Naive B cell (primary cell): ENCODE results near the gene PDLIM5. TPM values are rescaled to one million over a fixed set of nuclear protein-coding genes. Genes with fewer than 3 reads are reported as not detected.
A peak's percentile ranks its signal among the peaks of the same experiment; 100 is the strongest.

ENCODE experiments used
- ATAC-seq, 2 donors: fragments of 150-1000 bp; cut with Tn5 transposase; 2 replicates each; pipeline ENCODE4 v1.10.0; 2021; ENCODE audit warnings: low read depth in 2 of 2, mild to moderate bottlenecking in 2 of 2, moderate library complexity in 2 of 2
- DNase-seq: peaks from one replicate; pipeline ENCODE4 v3.0.0; 2022
- H3K27ac Mint-ChIP-seq, 6 donors: one replicate each; pipeline ENCODE4 v1.8.0; 2020 to 2022; ENCODE audit warnings: mild to moderate bottlenecking in 6 of 6, mixed read lengths in 6 of 6, moderate library complexity in 5 of 6, inconsistent platforms in 2 of 6
- H3K27me3 Mint-ChIP-seq, 3 donors: one replicate each; pipeline ENCODE4 v1.8.0; 2021 to 2022; ENCODE audit warnings: mixed read lengths in 3 of 3, mild to moderate bottlenecking in 1 of 3
- H3K36me3 Mint-ChIP-seq, 2 donors: one replicate each; pipeline ENCODE4 v1.8.0; 2020 to 2022; ENCODE audit warnings: mixed read lengths in 2 of 2, inconsistent platforms in 1 of 2, mild to moderate bottlenecking in 1 of 2
- H3K4me1 Mint-ChIP-seq, 3 donors: one replicate each; pipeline ENCODE4 v1.8.0; 2020 to 2022; ENCODE audit warnings: mixed read lengths in 3 of 3, inconsistent platforms in 1 of 3, mild to moderate bottlenecking in 1 of 3, moderate library complexity in 1 of 3
- H3K4me3 Mint-ChIP-seq, 8 donors: one replicate each; pipeline ENCODE4 v1.8.0; 2020 to 2022; ENCODE audit warnings: mild to moderate bottlenecking in 8 of 8, mixed read lengths in 8 of 8, moderate library complexity in 8 of 8, inconsistent platforms in 2 of 8
- H3K9me3 Mint-ChIP-seq, 7 donors: one replicate each; pipeline ENCODE4 v1.8.0; 2020 to 2022; ENCODE audit warnings: mixed read lengths in 7 of 7, mild to moderate bottlenecking in 5 of 7, inconsistent platforms in 2 of 7, moderate library complexity in 1 of 7
- polyA plus RNA-seq, 6 donors: library from polyadenylated mRNA; unstranded; fragments of 300-500 nt; fragmentation: Illumina TruSeq; gene quantifications; one replicate each; pipeline ENCODE4 v1.2.3, GENCODE V29; 2021; ENCODE audit warnings: low read depth in 6 of 6

PDLIM5 gene
- polyA plus RNA-seq, 6 donors from 2014 or later = 33.4 to 47.3 (median 41.1) TPM

DNA sequence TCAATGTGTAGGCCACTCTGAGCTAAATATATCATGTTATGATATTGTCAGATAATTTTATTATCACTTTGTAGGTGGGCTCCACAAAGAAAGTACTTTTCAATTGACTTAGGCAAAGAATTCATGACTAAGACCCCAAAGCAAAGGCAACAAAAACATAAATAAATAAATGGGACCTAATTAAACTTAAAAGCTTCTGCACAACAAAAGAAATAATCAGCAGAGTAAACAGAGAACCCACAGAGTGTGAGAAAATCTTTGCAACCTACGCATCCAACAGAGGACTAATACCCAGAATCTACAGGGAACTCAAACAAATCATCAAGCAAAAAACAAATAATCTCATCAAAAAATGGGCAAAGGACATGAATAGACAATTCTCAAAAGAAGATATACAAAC, 15.2 kb upstream of the PDLIM5 start:
- H3K9me3 Mint-ChIP-seq = peaks cover 0 to 16% (median 3%) of the 10 kb centered on the region in 7 donors
- DNase-seq = no peak
- no peak overlapping the region for H3K4me3 Mint-ChIP-seq
- no peak overlapping the region for H3K27ac Mint-ChIP-seq
- no peaks in the 10 kb centered on the region for H3K36me3 Mint-ChIP-seq
- H3K27me3 Mint-ChIP-seq = peaks cover 0 to 9% (median 7%) of the 10 kb centered on the region in 3 donors
- no peaks in the 10 kb centered on the region for H3K4me1 Mint-ChIP-seq
- no peak for ATAC-seq

DNA sequence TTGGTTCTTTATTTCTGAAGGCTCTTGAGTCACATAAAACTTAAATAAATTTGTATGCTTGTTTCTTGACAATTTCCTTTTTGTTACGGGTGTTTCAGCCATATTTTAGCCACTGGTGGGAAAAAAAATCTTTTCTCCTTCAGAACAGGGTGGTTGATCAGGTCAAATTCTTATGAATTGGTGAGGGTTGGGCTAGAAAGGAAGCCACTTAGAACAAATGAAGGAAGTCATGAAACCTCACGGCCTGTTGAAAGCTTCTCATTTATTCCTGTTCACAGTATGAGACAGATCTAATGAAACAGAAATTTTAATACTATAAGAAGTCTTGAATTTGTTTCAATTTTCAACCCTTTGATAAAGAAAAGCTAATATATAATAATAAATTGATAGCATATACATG, 12.1 kb upstream of the PDLIM5 start:
- H3K27ac Mint-ChIP-seq = no peak overlapping the region
- H3K9me3 Mint-ChIP-seq = peaks cover 0 to 6% (median under 1%) of the 10 kb centered on the region in 7 donors
- H3K36me3 Mint-ChIP-seq = no peaks in the 10 kb centered on the region
- ATAC-seq (no peak), DNase-seq (no peak)
- H3K4me3 Mint-ChIP-seq = no peak overlapping the region
- no peaks in the 10 kb centered on the region for H3K4me1 Mint-ChIP-seq
- H3K27me3 Mint-ChIP-seq = peaks cover 0 to 9% (median 4%) of the 10 kb centered on the region in 3 donors

DNA sequence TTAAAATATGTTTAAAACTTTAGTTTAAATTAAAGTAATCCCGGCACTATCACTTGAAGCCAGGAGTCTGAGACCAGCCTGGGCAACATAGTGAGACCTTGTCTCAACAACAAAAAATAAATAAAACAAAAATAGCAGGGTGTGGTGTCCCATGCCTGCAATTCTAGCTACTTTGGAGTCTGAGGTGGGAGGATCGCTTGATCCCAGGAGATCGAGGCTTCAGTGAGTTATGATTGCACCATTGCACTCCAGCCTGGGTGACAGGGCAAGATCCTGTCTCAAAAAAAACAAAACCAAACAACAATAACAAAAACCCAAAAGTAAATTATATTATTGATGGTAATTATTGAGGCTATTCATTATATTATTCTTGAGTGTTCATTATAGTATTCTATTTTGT, 9.9 kb upstream of the PDLIM5 start:
- H3K4me1 Mint-ChIP-seq = no peaks in the 10 kb centered on the region
- no peaks in the 10 kb centered on the region for H3K36me3 Mint-ChIP-seq
- DNase-seq = no peak
- H3K27ac Mint-ChIP-seq = no peak overlapping the region
- H3K4me3 Mint-ChIP-seq = peak overlapping the region in 1 of 8 donors; percentile 15
- ATAC-seq = no peak
- H3K27me3 Mint-ChIP-seq = peaks cover 0 to 8% (median 5%) of the 10 kb centered on the region in 3 donors
- H3K9me3 Mint-ChIP-seq = no peaks in the 10 kb centered on the region

DNA sequence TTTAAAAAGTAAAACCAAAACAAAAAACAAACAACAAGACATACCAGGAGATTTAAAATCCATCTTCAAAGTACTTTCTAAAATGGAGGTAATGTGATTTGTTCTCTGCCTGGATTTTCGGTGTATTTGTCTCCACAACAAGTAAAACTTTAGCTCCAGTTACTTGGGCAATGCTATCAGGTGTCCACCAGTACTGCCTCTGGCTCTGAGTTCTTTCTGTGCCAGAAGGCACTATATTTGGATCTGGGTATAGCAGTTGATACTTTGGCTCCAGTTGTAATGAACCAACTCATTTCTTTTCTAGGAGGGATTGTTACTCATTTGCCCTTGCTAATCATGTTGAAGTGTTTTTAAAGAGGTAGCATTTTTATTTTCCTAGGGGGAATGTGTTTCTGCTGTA, 9.5 kb upstream of the PDLIM5 start:
- H3K36me3 Mint-ChIP-seq = no peaks in the 10 kb centered on the region
- no peaks in the 10 kb centered on the region for H3K4me1 Mint-ChIP-seq
- H3K27ac Mint-ChIP-seq = no peak overlapping the region
- H3K4me3 Mint-ChIP-seq = no peak overlapping the region
- ATAC-seq (no peak), DNase-seq (no peak)
- H3K9me3 Mint-ChIP-seq = no peaks in the 10 kb centered on the region
- H3K27me3 Mint-ChIP-seq = peaks cover 4 to 12% (median 9%) of the 10 kb centered on the region in 3 donors

DNA sequence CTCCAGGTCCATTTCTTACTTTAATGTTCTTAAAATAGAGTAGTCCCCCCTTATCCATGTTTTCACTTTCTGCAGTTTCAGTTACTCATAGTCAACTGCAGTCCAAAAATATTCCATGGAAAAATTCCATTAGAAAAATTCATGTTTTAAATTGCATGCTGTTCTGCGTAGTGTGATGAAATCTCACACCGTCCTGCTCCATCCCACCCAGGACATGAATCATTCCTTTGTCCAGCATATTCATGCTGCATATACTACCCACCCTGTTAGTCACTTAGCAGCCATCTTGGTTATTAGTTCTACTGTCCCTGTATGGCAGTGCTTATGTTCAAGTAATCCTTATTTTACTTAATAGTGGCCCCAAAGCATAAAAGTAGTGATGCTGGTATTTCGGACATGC, 5.4 kb upstream of the PDLIM5 start:
- Mint-ChIP-seq H3K27ac (no peak overlapping the region), H3K36me3 (no peaks in the 10 kb centered on the region), H3K27me3 (peaks cover 19 to 34% (median 31%) of the 10 kb centered on the region in 3 donors), H3K4me1 (peaks cover 4 to 6% (median 5%) of the 10 kb centered on the region in 3 donors), H3K9me3 (no peaks in the 10 kb centered on the region), H3K4me3 (no peak overlapping the region)
- no peak for DNase-seq
- no peak for ATAC-seq

DNA sequence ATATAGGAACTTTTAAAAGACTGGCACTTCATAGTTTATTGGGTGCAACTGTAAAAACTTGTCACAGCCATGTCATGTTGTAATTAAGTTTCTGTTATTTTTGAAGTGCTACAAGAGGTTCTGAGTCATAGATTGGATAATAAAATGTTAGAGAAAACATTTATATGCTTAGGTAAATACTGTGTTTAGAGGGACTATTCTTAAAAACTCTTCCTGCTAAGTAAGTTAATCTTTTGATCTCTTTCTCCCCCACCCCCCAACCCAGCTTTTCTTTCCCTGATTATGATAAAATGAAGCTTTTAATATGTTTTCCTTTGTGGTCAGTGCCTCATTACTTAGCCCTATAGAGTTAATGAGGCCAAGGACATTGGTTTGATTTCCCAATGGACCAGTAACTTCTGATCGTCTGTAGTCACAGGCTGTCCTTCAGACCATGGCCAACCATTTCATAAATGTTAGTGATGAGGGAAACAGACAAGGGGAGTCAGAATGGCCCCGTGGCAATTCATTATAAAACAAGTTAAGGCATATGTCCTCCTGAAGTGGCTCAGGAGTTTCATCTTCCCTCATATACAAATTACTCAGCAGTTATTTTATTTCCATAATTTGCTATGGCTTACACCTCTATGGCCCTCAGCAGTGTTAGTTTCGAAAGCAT, 3.9 kb upstream of the PDLIM5 start:
- Mint-ChIP-seq H3K27ac (no peak overlapping the region), H3K4me3 (no peak overlapping the region), H3K27me3 (peaks cover 19 to 34% (median 31%) of the 10 kb centered on the region in 3 donors), H3K4me1 (peaks cover 10 to 16% (median 11%) of the 10 kb centered on the region in 3 donors), H3K36me3 (no peaks in the 10 kb centered on the region), H3K9me3 (no peaks in the 10 kb centered on the region)
- ATAC-seq = no peak
- DNase-seq = no peak

DNA sequence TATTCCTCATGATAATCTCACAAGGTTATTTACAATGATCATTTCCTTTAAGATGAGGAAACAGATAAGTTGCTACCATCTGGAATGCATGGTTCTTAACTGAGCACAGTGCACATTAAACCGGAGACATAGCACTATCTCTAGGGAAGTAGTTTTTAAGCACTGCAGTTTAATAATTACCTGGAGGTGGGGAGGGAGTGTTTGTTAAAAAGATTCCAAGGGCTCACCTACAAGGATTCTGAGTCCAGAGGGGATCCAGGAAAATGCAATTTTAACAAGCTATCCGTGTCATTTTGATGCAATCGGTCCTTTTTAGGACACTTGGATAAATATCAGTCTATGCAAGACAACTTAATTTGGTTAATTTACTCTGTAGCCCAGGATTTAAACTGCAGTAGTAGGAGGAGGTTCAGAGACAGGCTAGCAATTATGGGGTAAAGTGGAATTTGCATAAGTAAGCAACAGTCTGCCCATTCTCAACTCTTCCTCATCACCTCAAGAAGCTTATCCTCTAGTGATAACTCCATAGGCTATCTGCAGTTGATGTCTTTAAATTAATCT, 2.8 kb upstream of the PDLIM5 start:
- peaks cover 19 to 34% (median 31%) of the 10 kb centered on the region in 3 donors for H3K27me3 Mint-ChIP-seq
- H3K36me3 Mint-ChIP-seq = no peaks in the 10 kb centered on the region
- peak overlapping the region in 1 of 8 donors; percentile 36 for H3K4me3 Mint-ChIP-seq
- DNase-seq (no peak), ATAC-seq (no peak)
- H3K4me1 Mint-ChIP-seq = peaks cover 19 to 24% (median 20%) of the 10 kb centered on the region in 3 donors
- no peak overlapping the region for H3K27ac Mint-ChIP-seq
- H3K9me3 Mint-ChIP-seq = no peaks in the 10 kb centered on the region

DNA sequence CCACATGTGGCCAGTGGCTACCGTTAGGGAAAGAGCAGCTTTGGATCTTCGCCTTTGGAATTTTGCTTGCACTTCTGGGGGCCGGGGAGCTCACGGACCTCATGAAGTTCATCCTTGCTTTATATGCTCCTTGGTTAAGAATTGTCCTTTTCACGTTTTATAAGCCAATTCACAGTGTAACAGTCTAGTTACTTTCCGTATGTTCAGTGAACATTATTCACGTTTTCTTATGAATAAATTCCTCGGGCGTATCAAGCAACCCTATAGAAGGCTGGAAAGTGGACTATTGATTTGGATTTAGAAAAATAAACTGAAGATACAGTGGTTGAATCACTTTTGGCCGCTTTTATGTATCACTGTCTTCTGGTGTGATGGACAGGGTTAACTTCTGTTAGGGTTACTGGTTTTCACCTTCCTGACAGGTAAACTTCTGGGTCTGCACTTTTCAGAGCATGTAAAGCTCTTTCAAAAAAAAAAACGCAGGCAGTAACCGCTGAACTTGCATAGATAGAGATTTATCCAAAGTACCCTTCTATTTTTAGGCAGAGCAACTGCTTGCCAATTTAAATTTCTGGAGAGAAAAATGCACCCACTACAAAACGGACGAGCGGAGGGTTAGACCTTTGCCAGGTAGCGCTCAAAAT, 569 bp upstream of the PDLIM5 start:
- H3K36me3 Mint-ChIP-seq = no peaks in the 10 kb centered on the region
- ATAC-seq (no peak), DNase-seq (peak; percentile 1)
- H3K27me3 Mint-ChIP-seq = peaks cover 19 to 33% (median 26%) of the 10 kb centered on the region in 3 donors
- H3K4me3 Mint-ChIP-seq = peak overlapping the region; percentile 89 to 96 (median 92)
- H3K9me3 Mint-ChIP-seq = no peaks in the 10 kb centered on the region
- H3K4me1 Mint-ChIP-seq = peaks cover 20 to 24% (median 23%) of the 10 kb centered on the region in 3 donors
- H3K27ac Mint-ChIP-seq = peak overlapping the region in 5 of 6 donors; percentile 39 to 94 (median 74)

DNA sequence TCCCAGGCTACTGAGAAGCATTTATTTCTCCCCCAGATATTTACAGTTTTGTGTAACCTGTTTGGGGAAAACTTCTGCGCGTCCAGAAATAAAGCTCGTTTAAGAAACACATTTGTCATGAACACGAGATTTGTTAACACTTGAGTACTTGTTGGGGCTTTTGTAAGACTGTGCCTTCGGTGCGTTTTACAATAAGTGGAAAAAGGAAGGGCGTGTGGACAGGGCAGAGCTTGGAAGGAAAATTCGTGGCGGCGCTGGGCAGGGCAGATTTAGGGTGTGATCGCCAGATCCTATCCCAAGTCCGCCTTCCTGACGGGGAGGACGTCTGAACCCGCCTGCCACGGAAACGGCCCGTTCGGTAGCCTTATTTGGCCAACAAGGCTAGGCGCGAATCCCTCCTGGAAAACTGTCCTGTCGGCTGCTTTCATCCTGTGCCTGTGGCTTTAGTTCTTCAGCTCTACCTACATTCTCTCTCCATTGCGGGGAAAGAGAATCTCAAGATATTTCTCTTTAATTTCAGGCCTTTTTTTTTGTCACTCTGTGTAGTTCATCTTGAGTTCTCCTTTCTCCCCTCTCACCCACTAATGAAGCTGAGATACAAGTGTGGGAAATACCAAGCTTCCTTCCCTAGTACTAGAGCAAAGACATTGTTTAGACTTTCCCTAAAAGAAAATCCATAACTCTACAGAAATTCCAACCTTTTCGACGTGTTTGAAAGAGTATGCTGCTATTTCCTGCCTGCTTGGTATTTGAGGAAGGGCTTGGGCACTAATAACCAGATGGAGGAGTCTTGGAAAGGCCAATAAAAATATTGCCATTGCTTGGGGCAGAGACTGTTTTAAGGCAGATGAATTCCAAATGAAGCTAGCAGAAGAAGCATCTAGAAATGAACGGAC, 982 bp downstream of the PDLIM5 start:
- DNase-seq (peak; percentile 1), ATAC-seq (no peak)
- peaks cover 22 to 26% (median 24%) of the 10 kb centered on the region in 3 donors for H3K4me1 Mint-ChIP-seq
- peak overlapping the region; percentile 57 to 93 (median 80) for H3K27ac Mint-ChIP-seq
- peak overlapping the region; percentile 89 to 96 (median 92) for H3K4me3 Mint-ChIP-seq
- peaks cover 0 to 2% of the 10 kb centered on the region in 2 donors for H3K36me3 Mint-ChIP-seq
- H3K27me3 Mint-ChIP-seq = peaks cover 12 to 19% (median 17%) of the 10 kb centered on the region in 3 donors
- H3K9me3 Mint-ChIP-seq = no peaks in the 10 kb centered on the region

DNA sequence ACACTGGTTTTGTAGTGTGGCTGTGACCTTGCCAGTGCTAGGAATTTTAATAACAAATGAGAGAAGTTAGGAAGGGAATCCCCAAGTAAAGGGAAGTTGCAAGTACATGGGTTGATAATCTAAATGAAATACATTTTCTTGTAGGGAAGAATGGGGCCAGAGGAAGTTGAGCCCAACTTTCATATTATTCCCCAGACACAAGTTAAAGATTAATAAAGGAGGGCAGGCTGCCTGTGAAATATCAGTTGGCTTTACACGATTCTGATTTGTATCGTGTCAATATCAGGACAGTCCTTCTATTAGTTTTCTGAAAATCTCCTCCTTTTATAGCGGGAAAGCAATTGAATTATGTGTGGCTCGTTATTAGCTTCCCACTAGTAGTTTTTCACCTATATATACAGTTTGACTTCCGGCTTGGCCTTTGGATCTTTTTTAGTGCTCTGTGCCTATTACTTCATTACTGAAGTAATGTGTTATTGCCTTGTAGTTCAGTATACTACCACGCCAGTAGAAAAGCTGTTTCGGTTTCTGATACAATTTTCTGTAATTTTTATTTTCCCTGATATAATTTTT, 1.7 kb downstream of the PDLIM5 start:
- H3K4me3 Mint-ChIP-seq = peak overlapping the region; percentile 2 to 96 (median 92)
- no peaks in the 10 kb centered on the region for H3K9me3 Mint-ChIP-seq
- peaks cover 0 to 4% of the 10 kb centered on the region in 2 donors for H3K36me3 Mint-ChIP-seq
- H3K4me1 Mint-ChIP-seq = peaks cover 24 to 28% (median 24%) of the 10 kb centered on the region in 3 donors
- ATAC-seq (no peak), DNase-seq (no peak)
- peaks cover 5 to 12% (median 10%) of the 10 kb centered on the region in 3 donors for H3K27me3 Mint-ChIP-seq
- H3K27ac Mint-ChIP-seq = no peak overlapping the region

DNA sequence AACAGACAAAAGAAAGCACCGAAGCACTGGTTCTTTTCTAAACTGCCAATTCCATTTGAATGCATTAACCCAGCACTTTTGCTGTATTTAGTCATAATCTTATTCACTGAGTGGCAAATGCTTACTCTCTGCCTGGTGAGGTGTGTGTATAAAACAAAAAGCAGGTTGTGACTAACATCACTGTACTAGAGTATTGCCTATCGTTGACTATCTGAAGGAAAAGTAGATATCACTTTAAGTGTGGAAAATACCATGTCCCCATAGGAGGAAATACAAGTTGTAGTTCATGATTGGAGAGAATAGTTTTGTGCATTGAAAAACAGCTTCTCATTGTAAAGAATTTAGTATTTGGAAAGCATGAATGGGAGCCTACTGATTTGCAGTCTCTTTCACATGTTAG, 2.7 kb downstream of the PDLIM5 start:
- H3K4me3 Mint-ChIP-seq = peak overlapping the region in 1 of 8 donors; percentile 60

DNA sequence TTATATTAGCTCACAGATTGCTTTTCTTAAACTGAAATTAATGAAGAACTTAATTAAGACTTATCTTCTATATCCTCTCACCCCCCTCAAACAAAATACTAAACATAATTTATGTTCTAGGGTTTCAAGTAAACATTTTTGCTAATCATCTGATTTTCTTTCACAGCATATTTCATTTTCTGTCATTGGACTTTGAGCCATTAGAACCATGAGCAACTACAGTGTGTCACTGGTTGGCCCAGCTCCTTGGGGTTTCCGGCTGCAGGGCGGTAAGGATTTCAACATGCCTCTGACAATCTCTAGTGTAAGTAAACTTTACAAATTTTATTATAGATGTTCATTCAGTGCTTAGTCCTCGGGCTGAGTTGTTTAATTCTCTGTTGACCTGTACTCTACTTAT, 3.3 kb downstream of the PDLIM5 start:
- peak overlapping the region in 1 of 8 donors; percentile 60 for H3K4me3 Mint-ChIP-seq
- H3K4me1 Mint-ChIP-seq = peaks cover 24 to 31% (median 28%) of the 10 kb centered on the region in 3 donors

More for the DNA sequence above, 2.7 kb downstream of the PDLIM5 start:
- H3K4me1 Mint-ChIP-seq = peaks cover 24 to 31% (median 28%) of the 10 kb centered on the region in 3 donors
- no peak overlapping the region for H3K27ac Mint-ChIP-seq
- H3K27me3 Mint-ChIP-seq = peaks cover 0 to 5% (median under 1%) of the 10 kb centered on the region in 3 donors
- peaks cover 0 to 4% of the 10 kb centered on the region in 2 donors for H3K36me3 Mint-ChIP-seq
- no peak for ATAC-seq
- H3K9me3 Mint-ChIP-seq = no peaks in the 10 kb centered on the region
- no peak for DNase-seq

More for the DNA sequence above, 3.3 kb downstream of the PDLIM5 start:
- H3K9me3 Mint-ChIP-seq = no peaks in the 10 kb centered on the region
- H3K36me3 Mint-ChIP-seq = peaks cover 0 to 4% of the 10 kb centered on the region in 2 donors
- no peak for DNase-seq
- no peaks in the 10 kb centered on the region for H3K27me3 Mint-ChIP-seq
- no peak overlapping the region for H3K27ac Mint-ChIP-seq
- no peak for ATAC-seq
